Activated CD8-positive, alpha-beta T cell treated with anti-CD3 and anti-CD28 coated beads, Interleukin-2, amount 10 ng/mL, durations not matched to agents 7 days and 5 days (primary cell): ENCODE data around the gene SDR9C7. TPM values are rescaled to one million over a fixed set of nuclear protein-coding genes. Genes with fewer than 3 reads are reported as not detected.
"Not testable (repeated sequence)": the region's sequence is repeated elsewhere in the genome, so short reads cannot be mapped to it uniquely, and the experiment has no call there.

Source experiments
- ATAC-seq: fragments of 150-1000 bp; cut with Tn5 transposase; one replicate; pipeline ENCODE4 v1.10.0; 2021; ENCODE audit warnings: moderate library complexity
- CTCF ChIA-PET: fragments of 350-600 bp; sonication (Branson Sonifier 250); formaldehyde crosslinking; loops from one replicate; lab custom pipeline; 2021; ENCODE audit warnings: antibody characterized with exemption; lab: Charles Lee
- POLR2A ChIA-PET: fragments of 350-600 bp; sonication (Branson Sonifier 250); formaldehyde crosslinking; loops from one replicate; lab custom pipeline; 2021; ENCODE audit warnings: antibody characterized with exemption; lab: Charles Lee
- DNase-seq: peaks from one replicate; pipeline ENCODE4 v3.0.0-alpha.2; 2020
- H3K27ac Mint-ChIP-seq: one replicate; pipeline ENCODE4 v1.8.0; 2021; ENCODE audit warnings: mild to moderate bottlenecking, mixed read lengths
- H3K27me3 Mint-ChIP-seq: one replicate; pipeline ENCODE4 v1.8.0; 2021; ENCODE audit warnings: low read depth, mixed read lengths
- H3K36me3 Mint-ChIP-seq: one replicate; pipeline ENCODE4 v1.8.0; 2021; ENCODE audit warnings: low read depth, mixed read lengths
- H3K4me1 Mint-ChIP-seq: one replicate; pipeline ENCODE4 v1.8.0; 2021; ENCODE audit warnings: low read depth, mixed read lengths
- H3K4me3 Mint-ChIP-seq: one replicate; pipeline ENCODE4 v1.8.0; 2021; ENCODE audit warnings: mild to moderate bottlenecking, mixed read lengths
- H3K9me3 Mint-ChIP-seq: one replicate; pipeline ENCODE4 v1.8.0; 2022; ENCODE audit warnings: mixed read lengths; ENCODE audit not compliant: insufficient read depth
- total RNA-seq, 2 experiments: library from RNA; stranded (reverse); gene quantifications; one replicate each; pipeline ENCODE4 v1.2.3, GENCODE V29; 2021

Gene SDR9C7
- total RNA-seq, 2 experiments from 2014 or later, result not detected

GRCh38 chr12:56905852-56906251, 28.4 kb downstream of the SDR9C7 start:
- no peaks in the 10 kb centered on the region for H3K4me1 Mint-ChIP-seq
- DNase-seq (no peak), ATAC-seq (no peak)
- no peak overlapping the region for H3K4me3 Mint-ChIP-seq
- ChIA-PET CTCF (no interaction called here), POLR2A (no interaction called here)
- H3K9me3 Mint-ChIP-seq, result peaks cover 14% of the 10 kb centered on the region
- peaks cover 3% of the 10 kb centered on the region for H3K36me3 Mint-ChIP-seq
- no peak overlapping the region for H3K27ac Mint-ChIP-seq
- peaks cover 2% of the 10 kb centered on the region for H3K27me3 Mint-ChIP-seq

DNA sequence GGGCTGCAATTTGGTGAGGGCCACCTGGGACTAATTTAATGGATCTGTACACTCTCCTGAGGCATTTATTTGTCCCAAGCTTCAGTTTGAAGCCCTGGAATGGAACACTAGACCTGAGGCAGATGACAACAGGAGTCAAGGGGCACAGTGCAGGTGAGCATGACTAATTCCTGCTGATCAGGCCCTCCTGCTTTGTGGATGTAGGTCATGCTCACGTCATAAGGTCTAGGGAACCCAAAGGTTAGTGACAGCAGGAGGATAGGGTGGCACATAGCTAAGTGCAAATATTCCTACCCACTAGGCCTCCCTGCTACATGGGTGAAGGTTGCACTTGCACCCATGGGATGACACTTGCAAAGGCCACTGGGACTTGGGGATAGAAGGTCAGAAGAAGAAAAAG, 30.8 kb downstream of the SDR9C7 start:
- Mint-ChIP-seq H3K9me3 (peaks cover 11% of the 10 kb centered on the region), H3K27ac (no peak overlapping the region), H3K27me3 (peaks cover 2% of the 10 kb centered on the region), H3K4me1 (no peaks in the 10 kb centered on the region), H3K4me3 (no peak overlapping the region), H3K36me3 (peaks cover 3% of the 10 kb centered on the region)
- no peak for DNase-seq
- ChIA-PET CTCF (no interaction called here), POLR2A (no interaction called here)
- no peak for ATAC-seq

DNA sequence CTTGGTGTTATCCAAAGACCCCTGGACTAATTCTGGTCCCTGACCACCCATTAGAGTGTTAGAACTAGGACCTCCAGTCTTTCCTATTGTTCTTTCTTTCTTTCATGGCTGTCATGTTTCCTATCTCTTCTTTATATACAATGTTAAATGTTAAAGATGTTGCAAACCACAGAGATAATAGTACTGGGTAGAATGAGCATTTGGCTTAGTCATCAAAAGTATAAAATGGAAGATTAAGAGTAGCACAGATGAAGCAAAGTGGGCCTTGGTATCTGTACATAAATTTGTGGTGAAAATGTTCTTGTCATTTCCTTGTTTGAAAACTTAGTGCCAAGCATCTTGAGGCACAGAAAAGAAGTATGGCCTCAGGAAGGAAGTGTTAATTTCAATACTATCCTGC, 32.9 kb downstream of the SDR9C7 start:
- H3K4me3 Mint-ChIP-seq, result not testable (repeated sequence)

DNA sequence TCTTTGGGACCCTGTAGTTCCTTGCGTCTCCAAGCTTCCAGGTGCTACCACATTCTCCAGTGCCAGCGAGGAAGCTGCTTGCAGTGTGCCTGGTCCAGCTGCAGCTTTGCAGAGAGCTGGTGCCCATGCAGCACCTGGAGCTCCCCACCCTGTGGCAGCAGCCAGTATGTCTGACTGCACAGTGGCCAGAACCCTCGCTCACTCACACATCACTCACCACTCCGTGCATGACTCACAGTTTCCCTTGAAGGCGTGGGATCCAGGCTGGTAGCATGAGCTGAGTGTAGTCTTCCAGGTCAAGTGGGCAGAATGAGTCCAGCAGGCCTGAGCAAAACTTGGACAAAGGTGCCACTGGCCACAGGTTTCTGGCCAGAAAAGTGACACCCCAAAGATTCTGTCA, 33.6 kb downstream of the SDR9C7 start:
- Mint-ChIP-seq H3K4me3 (no peak overlapping the region), H3K4me1 (no peaks in the 10 kb centered on the region), H3K27me3 (peaks cover 5% of the 10 kb centered on the region), H3K27ac (no peak overlapping the region), H3K9me3 (peaks cover 8% of the 10 kb centered on the region), H3K36me3 (peaks cover 3% of the 10 kb centered on the region)
- ChIA-PET CTCF (no interaction called here), POLR2A (no interaction called here)
- DNase-seq, result no peak
- no peak for ATAC-seq

More for the DNA sequence above, 32.9 kb downstream of the SDR9C7 start:
- POLR2A ChIA-PET, DNase-seq, H3K27ac Mint-ChIP-seq, H3K36me3 Mint-ChIP-seq, ATAC-seq, H3K27me3 Mint-ChIP-seq, H3K4me1 Mint-ChIP-seq, CTCF ChIA-PET: not testable (repeated sequence)
- peaks cover 11% of the 10 kb centered on the region for H3K9me3 Mint-ChIP-seq

- Mint-ChIP-seq H3K36me3 (peaks cover 3% of the 10 kb centered on the region), H3K4me3 (no peak overlapping the region), H3K9me3 (peaks cover 8% of the 10 kb centered on the region), H3K27me3 (peaks cover 3% of the 10 kb centered on the region), H3K27ac (no peak overlapping the region), H3K4me1 (no peaks in the 10 kb centered on the region)
- no peak for ATAC-seq
- DNase-seq, result no peak
- CTCF ChIA-PET, result no interaction called here
- POLR2A ChIA-PET, result no interaction called here
These were observed 35.3 kb downstream of the SDR9C7 start for GRCh38 chr12:56898938-56899337.

- DNase-seq (no peak), ATAC-seq (no peak)
- ChIA-PET CTCF (interaction anchor here (0.8 kb wide), 1 partner anchor 89 kb away, joined by 3 read pairs; no protein-coding TSS in a partner anchor), POLR2A (no interaction called here)
- Mint-ChIP-seq H3K36me3 (peaks cover 3% of the 10 kb centered on the region), H3K9me3 (peaks cover 8% of the 10 kb centered on the region), H3K27me3 (peaks cover 3% of the 10 kb centered on the region), H3K4me1 (no peaks in the 10 kb centered on the region), H3K27ac (no peak overlapping the region), H3K4me3 (no peak overlapping the region)
These were observed 36.3 kb downstream of the SDR9C7 start for GRCh38 chr12:56897844-56898361.

DNA sequence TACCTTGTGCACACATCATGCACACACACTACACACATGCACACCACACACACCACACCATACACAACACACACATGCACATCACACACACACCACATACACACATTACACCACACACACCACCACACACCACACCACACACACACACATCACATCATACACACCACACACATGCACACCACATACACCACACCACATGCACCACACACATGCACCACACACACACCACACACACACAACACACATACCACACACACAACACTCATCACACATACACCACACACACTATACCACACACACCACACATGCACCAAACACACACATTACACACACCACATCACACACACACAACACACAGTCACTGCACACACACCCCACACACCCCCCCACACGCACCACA, 38.1 kb downstream of the SDR9C7 start:
- Mint-ChIP-seq H3K4me1 (no peaks in the 10 kb centered on the region), H3K9me3 (peaks cover 4% of the 10 kb centered on the region), H3K27ac (no peak overlapping the region), H3K4me3 (no peak overlapping the region), H3K27me3 (peaks cover 9% of the 10 kb centered on the region), H3K36me3 (peaks cover 3% of the 10 kb centered on the region)
- DNase-seq (no peak), ATAC-seq (no peak)
- CTCF ChIA-PET, result no interaction called here
- POLR2A ChIA-PET, result no interaction called here

DNA sequence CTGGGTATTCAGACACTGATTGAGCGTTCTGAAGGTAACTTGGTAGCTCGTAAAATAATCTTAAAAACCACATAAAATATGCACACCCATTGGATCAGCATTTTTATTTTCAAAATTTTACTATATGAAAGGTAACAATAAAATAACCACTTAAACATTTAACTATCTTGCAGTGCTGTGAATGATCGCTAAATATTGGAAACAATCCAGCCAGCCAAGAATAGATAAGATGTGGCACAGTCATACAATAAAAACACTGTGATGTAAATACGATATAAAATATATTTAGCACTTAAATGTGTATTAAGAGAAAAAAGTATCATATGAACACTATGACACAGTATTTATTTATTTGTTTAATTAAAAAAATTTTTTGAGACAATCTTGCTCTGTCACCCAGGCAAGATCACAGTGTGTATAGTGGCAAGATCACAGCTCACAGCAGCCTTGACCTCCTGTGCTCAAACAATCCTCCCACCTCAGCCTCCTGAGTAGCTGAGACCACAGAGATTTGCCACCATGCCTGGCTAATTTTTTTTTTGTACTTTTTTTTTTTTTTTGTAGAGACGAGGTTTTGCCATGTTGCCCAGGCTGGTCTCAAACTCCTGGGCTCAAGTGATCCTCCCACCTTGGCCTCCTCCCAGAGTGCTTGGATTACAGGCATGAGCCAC, 39.4 kb downstream of the SDR9C7 start:
- H3K9me3 Mint-ChIP-seq, result peaks cover 3% of the 10 kb centered on the region
- no peak overlapping the region for H3K27ac Mint-ChIP-seq
- DNase-seq (no peak), ATAC-seq (no peak)
- POLR2A ChIA-PET, result no interaction called here
- no peaks in the 10 kb centered on the region for H3K4me1 Mint-ChIP-seq
- H3K36me3 Mint-ChIP-seq, result no peaks in the 10 kb centered on the region
- H3K27me3 Mint-ChIP-seq, result peaks cover 16% of the 10 kb centered on the region
- CTCF ChIA-PET, result no interaction called here
- no peak overlapping the region for H3K4me3 Mint-ChIP-seq

DNA sequence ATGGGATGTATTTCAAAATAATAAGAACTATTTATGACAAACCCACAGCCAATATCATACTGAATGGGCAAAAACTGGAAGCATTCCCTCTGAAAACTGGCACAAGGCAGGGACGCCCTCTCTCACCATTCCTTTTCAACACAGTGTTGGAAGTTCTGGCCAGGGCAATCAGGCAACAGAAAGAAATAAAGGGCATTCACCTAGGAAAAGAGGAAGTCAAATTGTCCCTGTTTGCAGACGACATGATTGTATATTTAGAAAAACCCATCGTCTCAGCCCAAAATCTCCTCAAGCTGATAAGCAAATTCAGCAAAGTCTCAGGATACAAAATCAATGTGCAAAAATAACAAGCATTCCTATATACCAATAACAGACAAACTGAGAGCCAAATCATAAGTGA, 42.3 kb downstream of the SDR9C7 start:
- DNase-seq, CTCF ChIA-PET, ATAC-seq, H3K4me1 Mint-ChIP-seq, H3K27ac Mint-ChIP-seq, H3K4me3 Mint-ChIP-seq, H3K9me3 Mint-ChIP-seq, POLR2A ChIA-PET, H3K36me3 Mint-ChIP-seq: not testable (repeated sequence)
- peaks cover 17% of the 10 kb centered on the region for H3K27me3 Mint-ChIP-seq

DNA sequence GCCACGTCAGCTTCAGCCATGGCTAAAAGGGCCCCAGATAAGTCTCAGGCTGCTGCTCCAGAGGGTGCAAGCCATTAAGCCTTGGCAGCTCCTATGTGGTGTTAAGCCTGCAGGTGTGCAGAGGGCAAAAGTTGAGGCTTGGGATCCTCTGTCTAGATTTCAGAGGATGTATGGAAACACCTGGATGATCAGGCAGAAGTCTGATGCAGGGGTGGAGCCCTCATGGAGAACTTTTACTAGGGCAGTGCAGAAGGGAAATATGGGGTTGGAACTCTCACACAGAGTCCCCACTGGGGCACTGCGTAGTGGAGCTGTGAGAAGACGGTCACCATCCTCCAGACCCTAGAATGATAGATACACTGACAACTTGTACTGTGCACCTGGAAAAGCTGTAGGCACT, 47.9 kb downstream of the SDR9C7 start:
- H3K9me3 Mint-ChIP-seq, result peaks cover 5% of the 10 kb centered on the region
- POLR2A ChIA-PET, result no interaction called here
- CTCF ChIA-PET, result no interaction called here

DNA sequence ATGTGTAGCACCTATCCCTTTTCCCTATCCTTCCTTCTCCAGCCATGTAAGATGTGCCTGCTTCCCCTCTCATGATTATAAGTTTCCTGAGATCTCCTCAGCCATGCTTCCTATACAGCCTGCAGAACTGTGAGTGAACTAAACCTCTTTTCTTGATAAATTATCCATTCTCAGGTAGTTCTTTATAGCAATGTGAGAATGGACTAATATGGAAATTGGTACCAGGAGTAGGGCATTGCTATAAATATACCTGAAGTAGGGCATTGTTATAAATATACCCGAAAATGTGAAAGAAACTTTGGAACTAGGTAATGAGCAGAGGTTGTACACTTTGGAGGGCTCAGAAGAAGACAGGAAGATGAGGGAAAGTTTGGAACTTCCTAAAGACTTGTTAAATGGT, 48.9 kb downstream of the SDR9C7 start:
- DNase-seq (no peak), ATAC-seq (no peak)
- Mint-ChIP-seq H3K27ac (no peak overlapping the region), H3K9me3 (peaks cover 5% of the 10 kb centered on the region), H3K4me1 (no peaks in the 10 kb centered on the region), H3K36me3 (no peaks in the 10 kb centered on the region), H3K27me3 (peaks cover 5% of the 10 kb centered on the region), H3K4me3 (no peak overlapping the region)
- CTCF ChIA-PET, result no interaction called here
- POLR2A ChIA-PET, result no interaction called here

More for the DNA sequence above, 47.9 kb downstream of the SDR9C7 start:
- DNase-seq, result no peak
- H3K27me3 Mint-ChIP-seq, result peaks cover 13% of the 10 kb centered on the region
- no peaks in the 10 kb centered on the region for H3K4me1 Mint-ChIP-seq
- H3K36me3 Mint-ChIP-seq, result no peaks in the 10 kb centered on the region
- H3K27ac Mint-ChIP-seq, result no peak overlapping the region
- no peak for ATAC-seq
- no peak overlapping the region for H3K4me3 Mint-ChIP-seq

- peaks cover 5% of the 10 kb centered on the region for H3K9me3 Mint-ChIP-seq
- no peak for DNase-seq
- ATAC-seq, result no peak
- ChIA-PET POLR2A (no interaction called here), CTCF (interaction anchor here (1.0 kb wide), 1 partner anchor 92 kb away, joined by 3 read pairs; no protein-coding TSS in a partner anchor)
- no peak overlapping the region for H3K4me3 Mint-ChIP-seq
- no peak overlapping the region for H3K27ac Mint-ChIP-seq
- H3K27me3 Mint-ChIP-seq, result peaks cover 5% of the 10 kb centered on the region
- H3K36me3 Mint-ChIP-seq, result no peaks in the 10 kb centered on the region
- H3K4me1 Mint-ChIP-seq, result no peaks in the 10 kb centered on the region
These were observed 49.8 kb downstream of the SDR9C7 start for GRCh38 chr12:56884421-56884820.
